ENCODE results near the gene KCTD16. TPM values are rescaled to one million over a fixed set of nuclear protein-coding genes. Genes with fewer than 3 reads are reported as not detected.

The KCTD16 gene
- polyA plus RNA-seq (2013): 0.21 and 0.23 TPM in 2 replicates

- Histone ChIP-seq H3K23ac (ENCODE audit: low read length) (no peak within 1 kb of the TSS), H2BK120ac (ENCODE audit: insufficient read depth, low read length, poor library complexity) (peak within 1 kb of the TSS; percentile 74), H3K79me2 (ENCODE audit: control insufficient read depth, insufficient read depth, low read length, poor library complexity) (peaks cover 6% of the 10 kb centered on the region), H3K4me1 (ENCODE audit: control insufficient read depth in 1 of 2, insufficient read depth in 2 of 2, low read length in 2 of 2) (no peaks in the 10 kb centered on the region), H3K4me3 (ENCODE audit: low read depth, low read length) (peak within 1 kb of the TSS; percentile 92), H3K36me3 (ENCODE audit: control insufficient read depth in 1 of 2, insufficient read depth in 2 of 2, low read length in 2 of 2) (peaks cover 0 to 2% of the 10 kb centered on the region in 2 experiments), H3K9ac (ENCODE audit: low read length) (peak within 1 kb of the TSS; percentile 95), H3K4ac (ENCODE audit: low read depth, low read length) (peak within 1 kb of the TSS; percentile 81), H2BK12ac (ENCODE audit: low read length) (no peak within 1 kb of the TSS), H4K8ac (ENCODE audit: low read depth, low read length) (peak within 1 kb of the TSS; percentile 98), H3K4me2 (ENCODE audit: low read length) (peak within 1 kb of the TSS; percentile 52), H2BK5ac (ENCODE audit: low read depth, low read length, poor library complexity) (peak within 1 kb of the TSS; percentile 90), H3K9me3 (ENCODE audit: insufficient read depth, low read depth, low read length) (no peaks in the 10 kb centered on the region), H3K79me1 (ENCODE audit: low read length) (peaks cover 6% of the 10 kb centered on the region), H3K18ac (ENCODE audit: low read length) (peak within 1 kb of the TSS; percentile 97), H3K27ac (ENCODE audit: low read depth, low read length) (peak within 1 kb of the TSS; percentile 46), H3K14ac (ENCODE audit: low read length) (peak within 1 kb of the TSS; percentile 96), H2AFZ (ENCODE audit: insufficient read depth, low read length, poor library complexity) (peak within 1 kb of the TSS; percentile 97), H4K12ac (ENCODE audit: low read depth, low read length) (peak within 1 kb of the TSS; percentile 89), H4K91ac (ENCODE audit: low read depth, low read length) (peak within 1 kb of the TSS; percentile 91), H2AK5ac (ENCODE audit: low read length) (peak within 1 kb of the TSS; percentile 83), H3K27me3 (ENCODE audit: insufficient read depth, low read length) (no peaks in the 10 kb centered on the region)
- no CpG with 5 or more reads among the region's 39 CpGs for WGBS (ENCODE audit: extremely low coverage, insufficient coverage, insufficient read length)
- peak; percentile 98 to 99 for DNase-seq
Observed at GRCh38 chr5:144170276-144171024, at the start of gene KCTD16, which contains the start of gene YIPF5. Gene KCTD16 (plus strand): TSS chr5:144170873. Gene YIPF5 (minus strand): TSS chr5:144170659. CDS start chr5:144169955, 704 bp downstream.

- H2AK5ac ChIP-seq (ENCODE audit: low read length): no peak overlapping the region
- H3K79me2 ChIP-seq (ENCODE audit: control insufficient read depth, insufficient read depth, low read length, poor library complexity): no peaks in the 10 kb centered on the region
- H3K79me1 ChIP-seq (ENCODE audit: low read length): no peaks in the 10 kb centered on the region
- H3K18ac ChIP-seq (ENCODE audit: low read length): no peak overlapping the region
- WGBS (ENCODE audit: extremely low coverage, insufficient coverage, insufficient read length): no CpG with 5 or more reads among the region's 1 CpG
- no peak overlapping the region for H3K4me3 ChIP-seq (ENCODE audit: low read depth, low read length)
- H2BK12ac ChIP-seq (ENCODE audit: low read length): no peak overlapping the region
- no peak overlapping the region for H4K8ac ChIP-seq (ENCODE audit: low read depth, low read length)
- no peak overlapping the region for H3K9ac ChIP-seq (ENCODE audit: low read length)
- H3K9me3 ChIP-seq (ENCODE audit: insufficient read depth, low read depth, low read length): no peaks in the 10 kb centered on the region
- no peak overlapping the region for H3K14ac ChIP-seq (ENCODE audit: low read length)
- no peaks in the 10 kb centered on the region for H3K27me3 ChIP-seq (ENCODE audit: insufficient read depth, low read length)
- no peak for DNase-seq
- no peaks in the 10 kb centered on the region for H3K36me3 ChIP-seq (ENCODE audit: control insufficient read depth in 1 of 2, insufficient read depth in 2 of 2, low read length in 2 of 2)
- no peak overlapping the region for H3K4ac ChIP-seq (ENCODE audit: low read depth, low read length)
- H2BK120ac ChIP-seq (ENCODE audit: insufficient read depth, low read length, poor library complexity): no peak overlapping the region
- H3K23ac ChIP-seq (ENCODE audit: low read length): no peak overlapping the region
- H3K27ac ChIP-seq (ENCODE audit: low read depth, low read length): no peak overlapping the region
- H4K12ac ChIP-seq (ENCODE audit: low read depth, low read length): no peak overlapping the region
- H2AFZ ChIP-seq (ENCODE audit: insufficient read depth, low read length, poor library complexity): no peak overlapping the region
- H3K4me2 ChIP-seq (ENCODE audit: low read length): no peak overlapping the region
- no peak overlapping the region for H2BK5ac ChIP-seq (ENCODE audit: low read depth, low read length, poor library complexity)
- no peaks in the 10 kb centered on the region for H3K4me1 ChIP-seq (ENCODE audit: control insufficient read depth in 1 of 2, insufficient read depth in 2 of 2, low read length in 2 of 2)
- no peak overlapping the region for H4K91ac ChIP-seq (ENCODE audit: low read depth, low read length)
Observed at GRCh38 chr5:144121577-144121976, 49.1 kb upstream of the KCTD16 start.

GRCh38 chr5:144122081-144122480, 48.6 kb upstream of the KCTD16 start:
- H4K8ac ChIP-seq (ENCODE audit: low read depth, low read length): no peak overlapping the region
- no peak overlapping the region for H3K9ac ChIP-seq (ENCODE audit: low read length)
- no peak overlapping the region for H2BK120ac ChIP-seq (ENCODE audit: insufficient read depth, low read length, poor library complexity)
- H3K4me2 ChIP-seq (ENCODE audit: low read length): no peak overlapping the region
- H3K18ac ChIP-seq (ENCODE audit: low read length): no peak overlapping the region
- H4K12ac ChIP-seq (ENCODE audit: low read depth, low read length): no peak overlapping the region
- no peaks in the 10 kb centered on the region for H3K9me3 ChIP-seq (ENCODE audit: insufficient read depth, low read depth, low read length)
- H3K4me1 ChIP-seq (ENCODE audit: control insufficient read depth in 1 of 2, insufficient read depth in 2 of 2, low read length in 2 of 2): no peaks in the 10 kb centered on the region
- H2AK5ac ChIP-seq (ENCODE audit: low read length): no peak overlapping the region
- DNase-seq: no peak
- H3K27me3 ChIP-seq (ENCODE audit: insufficient read depth, low read length): no peaks in the 10 kb centered on the region
- no peaks in the 10 kb centered on the region for H3K79me1 ChIP-seq (ENCODE audit: low read length)
- H3K23ac ChIP-seq (ENCODE audit: low read length): no peak overlapping the region
- no peaks in the 10 kb centered on the region for H3K79me2 ChIP-seq (ENCODE audit: control insufficient read depth, insufficient read depth, low read length, poor library complexity)
- no peaks in the 10 kb centered on the region for H3K36me3 ChIP-seq (ENCODE audit: control insufficient read depth in 1 of 2, insufficient read depth in 2 of 2, low read length in 2 of 2)
- H2BK5ac ChIP-seq (ENCODE audit: low read depth, low read length, poor library complexity): no peak overlapping the region
- H3K4me3 ChIP-seq (ENCODE audit: low read depth, low read length): no peak overlapping the region
- no peak overlapping the region for H2BK12ac ChIP-seq (ENCODE audit: low read length)
- H3K14ac ChIP-seq (ENCODE audit: low read length): no peak overlapping the region
- no CpG with 5 or more reads among the region's 2 CpGs for WGBS (ENCODE audit: extremely low coverage, insufficient coverage, insufficient read length)
- no peak overlapping the region for H3K4ac ChIP-seq (ENCODE audit: low read depth, low read length)
- H4K91ac ChIP-seq (ENCODE audit: low read depth, low read length): no peak overlapping the region
- no peak overlapping the region for H2AFZ ChIP-seq (ENCODE audit: insufficient read depth, low read length, poor library complexity)
- H3K27ac ChIP-seq (ENCODE audit: low read depth, low read length): no peak overlapping the region

- Histone ChIP-seq H3K4me3 (ENCODE audit: low read depth, low read length) (no peak overlapping the region), H4K12ac (ENCODE audit: low read depth, low read length) (no peak overlapping the region), H3K4me2 (ENCODE audit: low read length) (no peak overlapping the region), H3K4ac (ENCODE audit: low read depth, low read length) (no peak overlapping the region), H3K23ac (ENCODE audit: low read length) (no peak overlapping the region), H3K9ac (ENCODE audit: low read length) (no peak overlapping the region), H2AFZ (ENCODE audit: insufficient read depth, low read length, poor library complexity) (no peak overlapping the region), H3K27ac (ENCODE audit: low read depth, low read length) (no peak overlapping the region), H3K79me1 (ENCODE audit: low read length) (no peaks in the 10 kb centered on the region), H2BK120ac (ENCODE audit: insufficient read depth, low read length, poor library complexity) (no peak overlapping the region), H3K27me3 (ENCODE audit: insufficient read depth, low read length) (no peaks in the 10 kb centered on the region), H2AK5ac (ENCODE audit: low read length) (no peak overlapping the region), H3K79me2 (ENCODE audit: control insufficient read depth, insufficient read depth, low read length, poor library complexity) (no peaks in the 10 kb centered on the region), H2BK5ac (ENCODE audit: low read depth, low read length, poor library complexity) (no peak overlapping the region), H3K36me3 (ENCODE audit: control insufficient read depth in 1 of 2, insufficient read depth in 2 of 2, low read length in 2 of 2) (no peaks in the 10 kb centered on the region), H3K18ac (ENCODE audit: low read length) (no peak overlapping the region), H3K4me1 (ENCODE audit: control insufficient read depth in 1 of 2, insufficient read depth in 2 of 2, low read length in 2 of 2) (no peaks in the 10 kb centered on the region), H3K9me3 (ENCODE audit: insufficient read depth, low read depth, low read length) (no peaks in the 10 kb centered on the region), H4K8ac (ENCODE audit: low read depth, low read length) (no peak overlapping the region), H3K14ac (ENCODE audit: low read length) (no peak overlapping the region), H4K91ac (ENCODE audit: low read depth, low read length) (no peak overlapping the region), H2BK12ac (ENCODE audit: low read length) (no peak overlapping the region)
- no peak for DNase-seq
- WGBS (ENCODE audit: extremely low coverage, insufficient coverage, insufficient read length): no CpG with 5 or more reads among the region's 3 CpGs
Observed at GRCh38 chr5:144122641-144123040, 48.0 kb upstream of the KCTD16 start.

All from trophoblast cell (in vitro differentiated cells and primary cell).